HG03139 (cell line): ENCODE data around the gene BCL7A.

Experiments
- ATAC-seq: cut with Tn5 transposase; IDR thresholded peaks from one replicate; pipeline ENCODE4 v1.9.1; 2021; ENCODE audit not compliant: unreplicated experiment

The BCL7A gene

DNA sequence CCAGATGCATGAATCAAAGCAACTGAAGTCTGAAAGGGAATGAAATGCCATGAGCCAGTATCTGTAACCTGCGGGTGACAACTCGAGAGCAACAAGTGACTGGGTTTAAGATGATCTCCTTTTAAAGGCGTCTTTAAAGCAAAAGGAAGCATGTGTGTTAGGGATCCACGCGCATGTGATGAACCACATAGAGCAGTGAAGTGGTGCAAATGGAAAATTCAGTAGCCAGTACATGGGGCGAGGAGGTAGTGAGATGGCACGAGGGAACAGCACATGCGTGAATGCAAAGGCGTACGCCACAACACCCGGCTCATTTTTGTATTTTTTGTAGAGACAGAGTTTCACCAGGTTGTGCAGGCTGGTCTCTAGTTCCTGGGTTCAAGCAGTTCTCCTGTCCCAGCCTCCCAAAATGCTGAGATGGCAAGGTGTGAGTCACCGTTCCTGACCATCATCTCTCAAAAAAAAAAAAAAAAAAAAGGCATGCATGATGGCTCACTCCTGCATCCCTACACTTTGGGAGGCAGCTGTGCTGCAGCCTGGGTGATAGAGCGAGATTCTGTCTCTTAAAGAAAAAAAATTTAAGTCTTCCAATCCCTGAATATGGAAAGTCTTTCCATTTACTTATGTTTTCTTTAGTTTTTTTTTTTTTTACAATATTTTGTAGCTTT is 24.6 kb upstream of the BCL7A start:
- no peak for ATAC-seq

DNA sequence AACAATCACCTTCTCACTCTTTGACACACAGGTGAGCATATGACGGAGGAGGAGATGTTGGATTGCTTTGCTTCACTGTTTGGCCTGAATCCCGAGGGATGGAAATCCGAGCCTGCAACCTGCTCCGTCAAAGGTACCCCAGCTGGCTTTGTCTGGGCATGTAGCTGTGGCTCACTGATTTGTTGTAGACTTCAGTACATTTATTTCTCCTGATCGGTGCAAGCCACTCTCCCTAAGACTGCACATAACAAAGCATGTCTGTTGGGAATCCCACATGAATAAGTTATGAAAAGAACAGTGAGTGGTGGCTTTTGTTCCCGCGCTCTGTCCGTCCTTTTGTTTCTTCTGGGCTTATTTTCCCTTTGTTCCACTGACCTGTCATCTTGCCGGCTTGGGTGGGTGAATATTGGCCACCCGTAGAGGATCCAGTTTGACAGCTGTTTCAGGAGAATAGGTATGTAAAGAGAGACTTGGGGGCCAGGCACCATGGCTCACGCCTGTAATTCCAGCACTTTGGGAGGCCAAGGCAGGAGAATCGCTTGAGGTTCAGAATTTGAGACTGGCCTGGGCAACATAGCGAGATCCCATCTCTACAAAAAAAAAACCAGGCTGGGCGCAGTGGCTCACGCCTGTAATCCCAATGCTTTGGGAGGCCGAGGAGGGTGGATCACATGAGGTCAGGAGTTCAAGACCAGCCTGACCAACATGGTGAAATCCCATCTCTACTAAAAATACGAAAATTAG is 20.0 kb upstream of the BCL7A start:
- ATAC-seq = no peak

DNA sequence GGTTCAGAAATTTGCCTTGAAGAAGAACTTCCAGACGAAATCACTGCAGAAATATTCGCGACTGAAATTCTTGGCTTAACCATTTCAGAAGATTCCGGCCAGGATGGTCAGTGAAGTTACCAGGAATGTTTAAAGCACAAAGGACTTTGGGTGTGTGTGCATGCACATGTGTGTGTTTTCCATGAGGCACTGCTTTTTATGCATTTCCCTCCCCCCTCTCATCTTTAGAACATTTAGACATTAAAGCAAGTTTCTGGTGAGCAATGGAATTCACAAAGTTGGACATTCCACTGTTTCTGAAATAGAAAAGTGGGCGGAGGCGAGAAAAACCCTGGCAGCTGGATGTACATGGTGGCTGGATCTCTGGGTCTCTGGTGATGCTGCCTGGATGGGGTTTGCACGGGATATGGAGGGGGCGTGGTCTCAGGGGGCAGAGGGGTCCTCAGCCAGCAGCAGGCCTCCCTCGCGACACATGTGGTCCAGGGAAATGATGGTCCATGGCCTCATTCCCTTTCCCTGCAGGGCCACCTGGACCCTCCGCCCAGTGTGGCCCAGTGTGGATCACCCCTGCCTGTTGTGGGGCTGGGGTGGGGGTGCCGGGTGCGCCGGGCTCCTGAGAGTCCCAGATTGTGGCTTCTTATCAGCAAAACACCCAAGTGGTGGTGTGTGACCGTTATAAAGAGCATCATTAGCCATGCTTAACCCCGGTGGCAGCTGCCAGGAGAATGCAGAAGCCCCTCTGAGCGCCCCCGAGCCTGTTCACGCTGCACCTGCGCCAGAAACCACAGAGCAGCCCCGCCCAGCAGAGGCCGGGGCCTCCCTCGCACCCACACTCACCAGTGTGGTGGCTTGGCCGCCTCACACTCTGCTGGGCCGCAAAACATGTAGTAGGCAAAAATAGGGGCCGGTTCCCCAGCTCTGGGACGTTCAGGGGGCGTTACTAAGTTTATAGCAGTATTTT is 17.8 kb upstream of the BCL7A start:
- no peak for ATAC-seq

DNA sequence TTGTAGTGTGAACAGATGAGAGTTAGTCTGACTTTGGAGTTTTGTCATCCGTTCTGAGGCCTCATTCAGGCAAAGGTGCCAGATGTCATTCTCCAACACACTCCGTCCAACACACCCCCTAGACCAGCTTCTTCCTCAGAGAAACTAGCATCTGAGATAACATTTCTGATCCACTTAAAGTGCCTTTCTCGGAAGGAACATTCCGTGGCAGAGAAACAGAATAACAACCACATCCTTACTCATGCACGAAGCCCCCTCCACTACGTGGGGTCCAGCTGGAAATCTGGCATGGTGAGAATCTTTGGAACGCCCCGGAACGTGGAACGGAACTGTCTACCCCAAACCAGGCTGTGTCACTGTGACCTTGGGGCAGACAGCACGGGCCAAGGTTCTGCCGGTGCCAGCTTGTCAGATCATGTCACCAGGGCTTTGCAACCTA is 17.0 kb upstream of the BCL7A start:
- ATAC-seq = no peak

DNA sequence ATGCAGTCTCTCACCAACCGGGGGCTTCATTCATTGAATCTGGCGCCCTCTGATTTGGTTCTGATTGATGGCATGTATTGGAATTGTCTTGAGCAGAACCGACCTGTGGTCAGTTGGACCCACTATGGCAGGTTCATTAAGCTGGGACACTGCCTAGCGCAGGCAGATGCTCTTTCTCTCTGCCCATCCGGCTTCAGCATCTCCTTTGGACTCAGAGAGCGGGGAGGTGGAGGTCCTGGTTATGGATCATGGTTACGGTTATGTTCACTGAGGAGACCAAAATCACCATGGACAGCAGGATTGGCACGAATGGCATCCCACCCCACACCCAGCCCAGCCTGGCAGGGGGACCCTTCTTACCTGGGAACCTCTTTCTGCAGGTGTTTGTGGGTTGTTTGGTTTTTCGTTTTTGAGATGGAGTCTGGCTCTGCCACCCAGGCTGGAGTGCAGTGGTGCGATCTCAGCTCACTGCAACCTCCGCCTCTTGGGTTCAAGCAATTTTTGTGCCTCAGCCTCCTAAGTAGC is 16.4 kb upstream of the BCL7A start:
- no peak for ATAC-seq

DNA sequence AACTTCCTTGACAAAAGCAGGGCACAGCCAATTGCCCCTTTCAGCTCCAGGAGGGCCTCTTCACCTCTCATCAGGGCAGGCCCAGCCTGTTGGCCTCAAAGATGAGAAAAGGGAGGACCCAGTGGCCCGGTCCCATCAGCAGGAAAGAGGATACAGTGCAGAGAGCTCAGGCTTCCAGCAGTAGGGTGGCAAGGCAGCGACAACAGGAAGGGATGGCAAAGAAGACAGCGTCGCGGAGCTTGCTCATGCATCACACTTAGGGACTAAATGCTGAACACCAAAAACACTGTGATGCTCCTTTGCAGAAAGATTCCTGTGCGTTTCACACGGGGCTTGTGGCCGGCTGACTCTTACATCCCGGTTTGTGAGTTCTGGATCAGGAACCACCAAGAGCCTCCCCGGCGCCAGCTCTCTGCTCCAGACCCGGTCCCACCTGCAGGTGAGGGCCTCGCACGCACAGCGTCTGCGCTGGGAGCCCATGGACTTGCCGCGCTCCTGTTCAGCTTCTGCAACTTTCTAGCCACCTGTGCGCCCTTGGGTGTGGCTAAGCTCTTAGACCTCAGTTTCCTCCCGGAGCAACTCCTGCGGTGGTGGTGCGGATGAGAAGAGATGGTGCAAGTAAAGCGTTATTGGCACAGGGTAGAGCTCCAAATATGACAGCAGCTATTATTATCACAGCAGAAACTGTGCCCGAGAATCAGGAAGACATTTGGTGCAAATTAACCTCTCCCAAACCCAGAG is 15.3 kb upstream of the BCL7A start:
- ATAC-seq = no peak

DNA sequence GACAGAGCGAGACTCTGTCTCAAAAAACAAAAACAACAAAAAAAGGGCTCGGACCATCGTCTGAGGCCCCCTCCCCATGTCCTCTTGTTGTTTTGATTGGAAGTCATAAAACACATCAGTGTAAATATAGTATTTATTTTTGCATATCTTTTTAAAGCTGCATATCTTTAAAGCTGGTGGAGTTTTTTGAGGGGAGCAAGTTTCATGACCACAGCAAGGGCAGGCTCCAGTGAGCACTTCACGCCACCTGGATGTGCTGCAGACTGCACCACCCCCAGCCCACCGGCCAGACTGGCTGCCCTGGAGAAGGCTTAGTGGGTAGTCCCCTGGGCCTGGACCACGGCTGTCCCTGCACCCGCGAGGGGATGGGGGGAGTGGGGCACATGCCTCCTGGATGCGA is 11.9 kb upstream of the BCL7A start:
- no peak for ATAC-seq

DNA sequence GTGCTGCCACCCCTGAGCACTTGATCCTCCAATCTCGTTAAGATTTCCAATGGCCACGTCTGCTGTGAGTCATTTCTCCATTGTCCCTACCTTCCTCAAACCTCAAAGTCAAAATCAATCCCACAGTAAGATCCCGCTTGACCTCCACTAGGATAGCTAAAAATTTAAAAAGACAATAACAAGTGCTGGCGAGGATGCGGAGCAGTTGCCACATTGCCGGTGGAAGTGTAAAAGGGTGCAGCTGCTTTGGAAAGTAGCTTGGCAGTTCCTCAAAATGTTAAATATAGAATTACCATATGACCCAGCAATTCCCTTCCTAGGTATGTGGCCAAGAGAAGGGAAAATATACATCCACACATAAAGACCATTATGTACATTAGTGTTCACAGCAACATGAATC is 9.5 kb upstream of the BCL7A start:
- ATAC-seq = no peak

DNA sequence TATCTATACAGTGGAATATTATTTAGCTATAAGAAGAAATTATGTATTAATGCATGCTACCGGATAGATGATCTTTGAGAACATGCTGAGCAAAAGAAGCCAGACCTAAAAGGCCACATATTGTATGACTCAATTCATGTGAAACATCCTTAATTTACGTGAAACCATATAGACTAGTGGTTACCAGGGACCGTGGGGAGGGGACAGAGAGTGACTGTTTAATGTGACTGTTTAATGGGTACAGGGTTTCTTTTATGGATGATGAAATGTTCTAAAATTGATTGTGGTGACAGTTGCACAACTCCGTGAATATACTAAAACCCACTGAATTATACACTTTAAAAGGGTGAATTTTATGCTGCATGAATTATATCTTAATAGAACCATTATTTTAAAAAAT is 8.5 kb upstream of the BCL7A start:
- no peak for ATAC-seq

DNA sequence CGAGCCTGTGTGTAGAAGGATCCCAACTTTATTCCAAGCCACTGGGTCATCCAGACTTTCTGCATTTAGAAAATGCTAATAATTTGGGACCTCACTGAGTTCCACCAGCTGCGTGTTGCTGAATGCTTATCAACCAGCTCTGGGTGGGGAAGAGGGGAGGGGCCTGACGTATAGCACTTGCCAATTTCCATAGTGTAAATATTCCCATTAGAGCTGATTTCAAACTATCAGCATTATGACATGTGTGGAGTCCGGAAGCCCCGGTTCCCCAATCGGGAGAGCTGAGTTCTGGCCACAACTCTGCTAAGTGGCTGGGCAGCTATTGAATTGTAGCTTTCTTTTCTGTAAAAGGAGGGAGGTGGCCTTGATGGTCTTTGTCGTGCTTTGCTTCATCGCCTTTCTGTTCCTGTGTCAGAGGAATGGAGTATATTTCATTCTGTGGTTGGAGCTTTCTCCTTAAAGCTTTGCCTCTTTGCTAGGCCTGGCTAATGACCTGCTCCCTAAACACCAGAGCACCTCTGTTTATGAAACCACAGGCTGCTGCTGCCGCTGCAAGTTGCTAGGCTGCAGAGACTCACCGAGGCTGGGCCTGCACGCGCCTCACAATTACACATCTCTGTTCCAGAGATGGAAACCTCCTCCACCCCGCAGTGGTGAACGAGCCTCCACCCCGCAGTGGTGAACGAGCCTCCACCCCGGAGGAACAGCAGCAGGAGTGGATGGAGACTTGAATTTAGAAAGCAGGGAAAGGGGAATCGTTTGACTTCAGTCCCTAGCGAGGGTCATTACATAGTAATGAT is 7.7 kb upstream of the BCL7A start:
- ATAC-seq = no peak

DNA sequence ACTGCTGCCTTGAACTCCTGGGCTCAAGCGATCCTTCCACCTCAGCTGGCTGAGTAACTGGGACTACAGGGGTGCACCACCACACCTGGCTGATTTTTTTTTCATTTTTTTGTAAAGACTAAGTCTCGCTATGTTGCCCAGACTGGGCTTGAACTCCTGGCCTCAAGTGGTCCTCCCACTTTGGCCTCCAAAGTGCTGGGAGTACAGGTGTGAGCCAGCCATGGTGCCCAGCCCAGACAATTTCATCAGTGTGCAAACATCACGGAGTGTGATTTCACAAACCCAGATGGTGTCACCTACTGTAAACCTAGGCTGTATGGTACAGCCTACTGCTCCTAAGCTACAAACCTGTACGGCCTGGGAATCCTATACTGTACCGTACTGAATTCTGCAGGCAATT is 6.9 kb upstream of the BCL7A start:
- ATAC-seq = no peak

DNA sequence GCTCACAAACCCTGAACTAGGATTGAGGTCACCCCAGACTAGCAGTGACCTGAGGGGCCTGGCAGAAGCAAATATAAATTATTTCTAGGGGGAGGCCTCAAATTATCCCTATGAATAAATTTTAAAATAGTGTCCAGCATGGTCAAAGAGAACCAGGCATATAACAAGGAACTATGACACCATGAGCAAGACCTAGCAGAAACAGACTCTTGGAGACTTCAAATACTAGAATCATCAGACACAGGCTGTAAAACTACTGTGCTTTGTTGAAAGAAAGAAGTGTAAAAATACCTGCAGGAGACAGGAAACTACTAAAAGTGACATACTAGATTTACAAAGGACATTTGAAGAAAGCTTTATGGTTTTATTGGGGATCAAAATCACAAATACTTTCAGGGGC is 3.2 kb upstream of the BCL7A start:
- no peak for ATAC-seq

DNA sequence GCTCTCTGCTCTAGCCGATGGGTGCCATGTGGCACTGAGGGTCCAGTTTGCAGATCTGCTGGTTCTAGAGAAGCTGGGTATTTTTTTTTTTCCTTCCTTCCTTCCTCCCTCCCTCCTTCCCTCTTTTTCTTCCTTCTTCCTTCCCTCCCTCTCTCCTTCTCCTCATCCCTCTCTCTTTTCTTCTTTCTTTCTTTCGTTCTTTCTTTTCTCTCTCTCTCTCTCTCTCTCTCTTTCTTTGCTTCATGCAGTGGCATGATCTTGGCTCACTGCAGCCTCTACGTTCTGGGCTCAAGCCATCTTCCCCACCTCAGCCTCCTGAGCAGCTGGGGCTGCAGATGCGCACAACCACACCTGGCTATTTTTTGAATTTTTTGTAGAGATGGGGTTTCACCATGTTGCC is 2.7 kb upstream of the BCL7A start:
- no peak for ATAC-seq

DNA sequence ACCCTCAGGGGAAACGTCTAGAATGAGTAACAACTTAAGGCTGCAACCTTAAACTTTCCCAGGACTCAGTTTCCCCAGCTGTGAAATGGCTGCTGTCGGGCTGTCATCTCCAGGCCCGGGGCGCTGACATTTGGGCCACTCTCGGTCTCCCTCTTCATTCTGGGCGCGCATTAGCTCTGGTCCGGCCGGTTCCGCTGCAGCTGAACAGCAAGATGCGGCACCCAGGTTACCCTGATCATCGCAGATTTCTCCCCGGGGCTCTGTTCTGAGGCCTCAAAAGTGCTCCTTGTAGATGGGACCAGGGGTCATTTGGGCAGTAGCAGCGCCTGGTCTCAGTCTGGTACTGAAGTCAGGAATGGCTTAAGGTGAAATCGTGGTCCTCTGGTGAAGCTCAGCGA is 890 bp upstream of the BCL7A start:
- no peak for ATAC-seq

DNA sequence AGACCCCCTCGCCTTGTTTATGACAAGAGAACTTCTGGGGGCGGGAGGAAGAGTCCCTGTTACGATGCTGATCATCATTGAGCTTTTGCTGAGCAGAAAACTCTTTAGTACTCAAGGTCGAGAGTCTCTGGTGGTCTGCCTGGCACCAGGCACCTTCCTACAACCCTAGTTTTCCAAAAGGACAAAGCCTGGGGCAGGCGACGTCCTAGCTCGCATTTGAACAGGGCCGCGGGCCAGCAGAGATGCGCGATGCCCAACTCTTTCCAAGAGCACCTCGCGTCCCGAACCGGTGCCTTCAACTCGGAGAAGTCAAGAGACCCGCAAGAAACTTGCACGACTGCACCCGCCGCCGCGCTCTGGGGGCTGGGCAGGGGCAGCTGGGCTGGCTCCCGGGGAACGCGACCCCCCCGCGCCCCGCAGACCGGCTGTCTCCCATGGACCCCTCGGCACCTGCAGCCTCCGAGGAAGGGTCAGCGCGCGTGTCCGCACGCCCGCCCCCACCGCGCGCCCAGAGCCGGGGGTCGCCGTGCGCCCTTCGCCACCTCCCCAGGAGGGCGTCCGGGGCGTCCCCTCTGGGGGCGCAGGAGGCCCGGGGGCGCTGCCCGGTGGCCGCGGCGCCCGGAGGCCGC is 377 bp upstream of the BCL7A start:
- no peak for ATAC-seq

DNA sequence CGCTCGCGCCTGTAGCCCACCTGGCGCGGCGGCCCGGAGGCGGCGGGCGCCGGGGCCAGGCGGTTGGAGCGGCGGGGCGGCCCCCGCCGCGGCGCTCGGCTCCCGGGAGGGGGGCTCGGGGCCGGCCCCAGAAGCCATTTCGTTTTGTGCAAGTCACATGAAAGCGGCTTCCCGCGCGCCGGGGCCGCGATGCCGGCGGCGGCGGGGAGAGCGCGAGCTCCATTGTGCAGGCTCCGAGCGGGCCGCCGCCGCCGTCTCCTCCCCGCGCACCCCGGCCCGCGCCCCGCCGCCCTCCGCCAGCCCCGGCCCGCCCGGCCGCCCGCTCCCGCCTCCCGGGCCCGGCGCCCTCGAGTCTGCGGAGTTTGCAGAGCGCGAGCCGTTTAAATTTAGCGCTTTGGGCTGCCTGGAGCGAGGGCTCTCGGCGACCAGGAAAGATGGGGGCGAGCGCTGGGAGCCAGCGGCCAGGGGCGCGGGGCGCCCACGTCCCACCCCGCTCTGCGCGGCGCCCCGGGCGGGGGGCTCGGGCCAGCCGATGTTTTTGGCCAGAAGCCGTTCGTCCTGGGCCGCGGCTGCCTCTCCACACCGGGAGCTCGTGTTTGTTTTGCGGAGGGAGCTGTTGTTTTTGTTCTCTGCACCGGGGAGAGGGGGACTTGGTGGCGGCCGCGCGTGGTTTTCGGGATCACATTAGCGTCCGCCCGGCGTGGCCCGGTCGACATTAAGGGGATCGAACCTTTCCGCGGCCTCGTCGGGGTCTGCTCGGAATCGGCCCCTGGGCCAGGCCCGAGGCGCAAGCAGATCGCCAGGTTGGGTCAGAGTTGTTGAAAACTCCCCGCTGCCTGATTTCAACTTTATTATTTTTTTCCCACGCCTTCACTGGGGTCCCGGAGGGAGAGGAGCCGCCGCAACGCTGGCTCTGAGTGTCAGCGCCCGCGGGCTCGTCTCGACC is 982 bp downstream of the BCL7A start:
- no peak for ATAC-seq

DNA sequence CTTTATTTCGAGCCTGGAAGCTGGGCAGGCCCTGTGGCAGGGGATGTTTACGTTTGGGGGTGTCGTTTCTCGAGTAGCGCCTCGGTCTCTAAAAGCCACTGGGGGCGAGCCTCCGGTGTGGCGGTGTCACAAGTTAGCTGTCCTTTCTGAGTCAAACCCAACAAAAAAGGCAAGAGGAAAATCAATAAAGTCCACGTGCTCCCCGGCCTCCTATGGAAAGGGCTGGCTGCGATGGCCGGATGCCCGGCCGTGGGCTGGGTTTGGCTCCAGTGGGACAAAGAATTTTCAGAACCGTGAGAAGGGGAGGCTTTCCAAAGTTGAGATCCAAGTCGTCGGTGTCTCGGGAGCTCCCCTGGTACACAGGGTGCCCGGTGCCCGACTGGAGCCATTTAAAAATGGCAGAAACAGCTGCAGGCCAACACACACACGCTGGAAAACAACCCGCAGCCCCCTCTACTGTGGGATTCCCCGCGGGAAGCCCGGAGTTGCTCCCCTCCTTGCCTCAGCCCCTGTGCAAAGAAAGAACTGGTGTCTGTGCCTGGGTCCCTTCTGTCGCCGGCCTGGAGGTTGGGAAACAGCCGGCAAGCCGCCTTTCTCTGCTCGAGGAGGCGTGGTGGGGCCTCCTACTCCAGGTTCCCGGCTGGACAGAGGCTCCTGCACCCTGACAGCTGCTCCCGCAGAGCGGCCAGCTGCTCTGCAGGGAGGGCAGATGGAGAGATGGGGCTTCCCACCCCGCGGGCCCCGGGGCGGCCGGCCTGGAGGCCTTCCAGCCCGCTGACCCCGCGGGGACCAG is 1.9 kb downstream of the BCL7A start:
- ATAC-seq = no peak
